Smooth muscle cell (in vitro differentiated cells): ENCODE results near the gene TCTN1. TPM values are rescaled to one million over a fixed set of nuclear protein-coding genes. Genes with fewer than 3 reads are reported as not detected.
A peak's percentile ranks its signal among the peaks of the same experiment; 100 is the strongest.

Experiments used
- DNase-seq: peaks from one replicate; lab custom pipeline; 2025; ENCODE audit not compliant: unreplicated experiment; lab: John Stamatoyannopoulos, UW
- H2AFZ ChIP-seq: fragments of 200-600 bp; sonication (generic); 2 replicates; pipeline ENCODE4 v1.6.0; 2016; ENCODE audit warnings: antibody characterized with exemption, low read depth, mild to moderate bottlenecking
- H3F3A ChIP-seq: fragments of 200-600 bp; sonication (generic); 2 replicates; pipeline ENCODE4 v1.6.0; 2017; ENCODE audit warnings: antibody characterized with exemption, low read depth
- H3K27ac ChIP-seq: fragments of 200-600 bp; sonication (generic); 2 replicates; pipeline ENCODE4 v1.5.1; 2016; ENCODE audit warnings: low read depth, mild to moderate bottlenecking
- H3K27me3 ChIP-seq: fragments of 200-600 bp; sonication (generic); 2 replicates; pipeline ENCODE4 v1.6.1; 2016; ENCODE audit warnings: low read depth, mild to moderate bottlenecking
- H3K36me3 ChIP-seq: fragments of 200-600 bp; sonication (generic); 2 replicates; pipeline ENCODE4 v1.5.1; 2016; ENCODE audit warnings: low read depth
- H3K4me1 ChIP-seq: fragments of 200-600 bp; sonication (generic); 2 replicates; pipeline ENCODE4 v1.5.1; 2016; ENCODE audit warnings: low read depth
- H3K4me2 ChIP-seq: fragments of 200-600 bp; sonication (generic); 2 replicates; pipeline ENCODE4 v1.6.0; 2016; ENCODE audit warnings: mild to moderate bottlenecking
- H3K4me3 ChIP-seq: fragments of 200-600 bp; sonication (generic); 2 replicates; pipeline ENCODE4 v1.5.1; 2016; ENCODE audit warnings: mild to moderate bottlenecking
- H3K79me2 ChIP-seq: fragments of 200-600 bp; sonication (generic); 2 replicates; pipeline ENCODE4 v1.6.0; 2016; ENCODE audit warnings: low read depth, mild to moderate bottlenecking
- H3K9ac ChIP-seq: fragments of 200-600 bp; sonication (generic); 2 replicates; pipeline ENCODE4 v1.6.0; 2016; ENCODE audit warnings: low read depth
- H3K9me3 ChIP-seq: fragments of 200-600 bp; sonication (generic); replicated peaks from 2 replicates; pipeline ENCODE4 v1.5.1; 2016; ENCODE audit warnings: low read depth
- H4K20me1 ChIP-seq: fragments of 200-600 bp; sonication (generic); 2 replicates; pipeline ENCODE4 v1.6.0; 2016; ENCODE audit warnings: low read depth
- CTCF ChIP-seq: fragments of 200-600 bp; sonication (generic); IDR thresholded peaks from 2 replicates; pipeline ENCODE4 v1.5.1; 2017; ENCODE audit warnings: borderline replicate concordance, mild to moderate bottlenecking, antibody characterized with exemption; ENCODE audit not compliant: insufficient read depth, poor library complexity, severe bottlenecking
- WGBS: methylation state at CpG from one replicate; pipeline ENCODE4 v1.1.7; 2016; ENCODE audit warnings: low lambda C conversion rate; 5-methylcytosine and 5-hydroxymethylcytosine counted together
- polyA plus RNA-seq: library from polyadenylated mRNA; unstranded; fragments of >200 nt; fragmentation: Nextera tagmentation; extraction: Ambion mirVana; gene quantifications from 2 replicates; pipeline ENCODE4 v1.2.1, GENCODE V29; 2016
- small RNA-seq: library from RNA; depleted of rRNA; stranded (forward); fragments of <200 nt; gene quantifications from one replicate; pipeline ENCODE3, GENCODE V24; 2014
- total RNA-seq: library from RNA; depleted of rRNA; stranded (reverse); fragments of >200 nt; gene quantifications from 2 replicates; pipeline ENCODE4 v1.2.3, GENCODE V29; 2014

TCTN1 gene
- total and polyA plus RNA-seq, 2 experiments from 2014 or later: 22.5 to 28.4 TPM

- no peaks in the 10 kb centered on the region for H3K36me3 ChIP-seq
- no peaks in the 10 kb centered on the region for H3K4me1 ChIP-seq
- peak; percentile 38 for TF ChIP-seq CTCF
- H3K4me3 ChIP-seq: no peak overlapping the region
- no peaks in the 10 kb centered on the region for H3K27me3 ChIP-seq
- H3F3A ChIP-seq: no peaks in the 10 kb centered on the region
- H3K9ac ChIP-seq: no peak overlapping the region
- 56% methylated on average over 20 of the region's 20 CpGs for WGBS
- H4K20me1 ChIP-seq: no peaks in the 10 kb centered on the region
- no peak overlapping the region for H2AFZ ChIP-seq
- H3K4me2 ChIP-seq: no peak overlapping the region
- no peaks in the 10 kb centered on the region for H3K9me3 ChIP-seq
- H3K27ac ChIP-seq: no peak overlapping the region
- no peak for DNase-seq
- H3K79me2 ChIP-seq: no peaks in the 10 kb centered on the region
These were observed 84.4 kb downstream of the TCTN1 start for GRCh38 chr12:110698171-110698902.

Small RNAs within 50 kb of the gene (small RNA-seq; reads per million reads assigned to genes)
- gene RN7SL387P: not detected

Other genes with a start within 250 kb of the TCTN1 start
- 24.6 and 36.8 TPM in 2 replicates for gene ANAPC7, start 210.4 kb upstream of the TCTN1 start, total RNA-seq
- 22.1 and 27.8 TPM in 2 replicates for gene ANAPC7, start 210.4 kb upstream of the TCTN1 start, polyA plus RNA-seq
- 349 and 507 TPM in 2 replicates for gene ARPC3, start 163.8 kb upstream of the TCTN1 start, total RNA-seq
- gene ARPC3, start 163.8 kb upstream of the TCTN1 start, polyA plus RNA-seq: 338 and 393 TPM in 2 replicates
- 21.7 and 23.8 TPM in 2 replicates for gene GPN3, start 145.9 kb upstream of the TCTN1 start, total RNA-seq
- gene GPN3, start 145.9 kb upstream of the TCTN1 start, polyA plus RNA-seq: 41.5 and 41.7 TPM in 2 replicates
- 9.1 and 13.3 TPM in 2 replicates for gene FAM216A, start 145.3 kb upstream of the TCTN1 start, total RNA-seq
- 11.3 and 14.0 TPM in 2 replicates for gene FAM216A, start 145.3 kb upstream of the TCTN1 start, polyA plus RNA-seq
- 72.9 and 85.1 TPM in 2 replicates for gene VPS29, start 112.0 kb upstream of the TCTN1 start, total RNA-seq
- gene VPS29, start 112.0 kb upstream of the TCTN1 start, polyA plus RNA-seq: 136 TPM in 2 replicates
- not detected in 2 replicates for gene RAD9B, start 111.8 kb upstream of the TCTN1 start, total RNA-seq
- gene RAD9B, start 111.8 kb upstream of the TCTN1 start, polyA plus RNA-seq: 0.64 TPM in 1 of 2 replicates, not detected in the other
- 8.9 and 9.4 TPM in 2 replicates for gene PPTC7, start 30.8 kb upstream of the TCTN1 start, total RNA-seq
- gene PPTC7, start 30.8 kb upstream of the TCTN1 start, polyA plus RNA-seq: 3.6 and 4.5 TPM in 2 replicates
- gene HVCN1, start 75.0 kb downstream of the TCTN1 start, total RNA-seq: 4.6 and 8.3 TPM in 2 replicates
- gene HVCN1, start 75.0 kb downstream of the TCTN1 start, polyA plus RNA-seq: 5.3 and 5.5 TPM in 2 replicates
- gene PPP1CC, start 128.8 kb downstream of the TCTN1 start, total RNA-seq: 105 and 120 TPM in 2 replicates
- 34.9 and 35.2 TPM in 2 replicates for gene PPP1CC, start 128.8 kb downstream of the TCTN1 start, polyA plus RNA-seq
- gene CCDC63, start 232.9 kb downstream of the TCTN1 start, total RNA-seq: not detected in 2 replicates
- not detected in 2 replicates for gene CCDC63, start 232.9 kb downstream of the TCTN1 start, polyA plus RNA-seq